GM18499 (cell line): ENCODE results near the gene CEP290.
"Not testable (repeated sequence)": the region's sequence is repeated elsewhere in the genome, so short reads cannot be mapped to it uniquely, and the experiment has no call there.

Experiments used
- ATAC-seq: cut with Tn5 transposase; IDR thresholded peaks from one replicate; pipeline ENCODE4 v1.9.1; 2021; ENCODE audit warnings: moderate number of reproducible peaks; ENCODE audit not compliant: insufficient read depth, unreplicated experiment

Gene CEP290

GRCh38 chr12:88052686-88053085 lies 89.2 kb downstream of the CEP290 start:
- no peak for ATAC-seq

DNA sequence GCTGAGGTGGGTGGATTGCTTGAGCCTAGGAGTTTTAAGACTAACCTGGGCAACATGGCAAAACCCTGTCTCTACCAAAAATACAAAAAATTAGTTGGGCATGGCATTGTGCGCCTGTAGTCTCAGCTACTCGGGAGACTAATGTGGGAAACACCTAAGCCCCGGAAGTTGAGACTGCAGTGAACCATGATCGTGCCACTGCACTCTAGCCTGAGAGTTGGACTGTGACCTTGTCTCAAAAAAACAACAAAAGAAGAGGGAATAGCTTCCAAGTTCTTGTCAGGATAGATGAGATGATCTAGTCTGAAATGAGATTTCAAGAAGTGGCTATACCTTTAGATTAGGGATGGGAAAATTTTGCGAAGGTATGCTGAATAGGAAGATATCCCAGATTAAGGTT lies 97.9 kb downstream of the CEP290 start:
- ATAC-seq, result no peak

- ATAC-seq, result no peak
Observed at GRCh38 chr12:88037770-88038169, 104.1 kb downstream of the CEP290 start.

DNA sequence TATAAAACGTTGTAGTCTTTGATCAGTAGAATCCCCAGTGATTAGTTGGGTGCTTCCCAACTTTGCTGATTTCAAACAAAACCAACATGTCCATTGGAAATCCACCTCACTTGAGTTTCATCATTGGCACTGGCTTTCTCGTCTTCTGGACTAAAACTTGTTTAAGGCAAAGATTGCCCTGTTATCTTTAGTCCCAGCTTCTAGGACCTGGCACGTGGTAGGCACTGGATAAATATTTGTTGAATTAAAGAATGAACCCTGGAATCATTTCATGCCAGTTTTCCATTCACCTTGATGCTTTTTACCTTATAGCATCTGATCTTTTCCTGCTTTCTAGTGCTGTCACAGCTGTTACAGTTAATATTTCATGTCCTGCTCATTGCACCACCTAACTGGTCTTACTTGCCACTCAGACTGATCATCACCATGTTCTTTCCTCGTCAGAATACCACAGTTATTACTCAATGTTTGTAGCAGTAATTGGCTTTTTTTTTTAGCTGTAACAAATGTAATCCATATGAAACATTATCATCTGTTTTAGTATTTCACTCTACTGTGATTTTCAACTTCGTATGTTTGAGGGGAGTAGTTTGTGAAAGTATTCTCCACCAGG lies 105.4 kb downstream of the CEP290 start:
- ATAC-seq, result no peak

GRCh38 chr12:88035907-88036289 lies 106.0 kb downstream of the CEP290 start:
- ATAC-seq, result peak; percentile 11

GRCh38 chr12:88035271-88035906 lies 106.5 kb downstream of the CEP290 start:
- peak; percentile 96 for ATAC-seq

GRCh38 chr12:88031161-88031560 lies 110.7 kb downstream of the CEP290 start:
- ATAC-seq, result not testable (repeated sequence)

DNA sequence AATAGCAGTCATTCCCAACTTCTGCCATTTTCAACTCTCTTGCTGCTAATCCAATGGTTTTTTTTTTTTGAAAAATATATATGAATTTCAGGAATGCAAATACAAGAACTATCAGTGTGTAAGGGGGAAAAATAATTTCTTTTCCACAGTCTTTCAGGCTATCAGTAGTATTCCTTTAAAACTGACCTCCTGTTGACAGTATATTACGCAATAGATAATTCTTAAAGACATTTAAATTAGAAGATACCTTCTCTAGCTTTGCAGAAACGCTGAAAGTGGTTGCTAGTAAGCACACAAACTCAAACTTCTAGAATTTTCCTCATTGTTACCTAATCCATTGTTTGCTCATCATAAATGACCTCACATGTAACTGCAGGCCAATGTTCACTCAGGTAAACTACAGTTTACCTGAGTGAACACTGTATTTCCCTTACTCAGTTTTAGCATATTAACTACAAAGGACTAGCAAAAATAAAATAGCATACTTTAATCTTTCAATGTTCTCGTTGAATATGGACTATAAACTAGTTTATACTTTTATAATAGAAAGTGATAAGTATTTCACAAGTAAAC lies 112.7 kb downstream of the CEP290 start, which contains the start of gene C12orf50:
Gene C12orf50, minus strand, starts transcription at position 309 of the 573 bp plus-strand sequence. CDS start 2,439 bp downstream, outside the sequence.
- ATAC-seq, result no peak

DNA sequence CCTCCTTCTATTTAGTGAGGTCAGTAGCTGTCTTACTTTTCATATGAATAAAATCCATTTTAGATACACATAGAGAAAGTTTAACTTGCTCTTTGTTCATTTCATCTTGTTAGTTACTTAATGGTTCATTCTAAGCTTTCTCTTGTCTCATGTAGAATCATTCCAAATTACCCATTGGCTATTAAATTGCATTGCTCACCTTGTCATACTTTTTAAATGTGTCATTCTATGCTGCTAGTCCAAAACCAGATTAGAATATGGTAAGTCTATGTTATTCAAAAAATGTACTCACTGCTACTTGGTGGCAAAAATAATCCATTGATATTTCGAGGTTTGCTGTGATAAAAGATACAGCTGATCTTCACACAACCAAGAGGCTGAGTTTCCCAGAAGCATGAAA lies 115.7 kb downstream of the CEP290 start:
- ATAC-seq, result no peak

DNA sequence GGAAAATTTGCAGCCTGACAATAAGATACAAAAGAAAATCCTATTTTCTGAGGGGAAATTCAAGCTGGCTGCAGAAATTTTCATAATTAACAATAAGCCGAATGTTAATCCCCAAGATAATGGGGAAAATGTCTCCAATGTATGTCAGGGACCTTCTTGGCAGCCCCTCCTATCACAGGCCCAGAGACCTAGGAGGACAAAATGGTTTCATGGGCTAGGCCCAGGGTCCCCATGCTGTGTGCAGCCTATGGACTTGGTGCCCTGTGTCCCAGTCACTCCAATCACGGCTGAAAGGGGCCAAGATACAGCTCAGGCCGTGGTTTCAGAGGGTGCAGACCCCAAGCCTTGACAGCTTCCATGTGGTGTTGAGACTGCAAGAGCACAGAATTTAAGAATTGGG lies 123.9 kb downstream of the CEP290 start:
- ATAC-seq, result no peak

- ATAC-seq, result no peak
Observed at GRCh38 chr12:88015825-88016224, 126.1 kb downstream of the CEP290 start.

- ATAC-seq, result no peak
Observed at GRCh38 chr12:88011755-88012154, 130.1 kb downstream of the CEP290 start.

GRCh38 chr12:88006351-88006750 lies 135.5 kb downstream of the CEP290 start:
- ATAC-seq, result no peak

- ATAC-seq, result no peak
Observed at GRCh38 chr12:88001327-88001726, 140.6 kb downstream of the CEP290 start.
